CD4-positive, CD25-positive, alpha-beta regulatory T cell (primary cell): ENCODE data around the gene ZFAND6. TPM values are rescaled to one million over a fixed set of nuclear protein-coding genes. Genes with fewer than 3 reads are reported as not detected.

Experiments used
- ATAC-seq, 2 donors: fragments of 150-1000 bp; cut with Tn5 transposase; one replicate each; pipeline ENCODE4 v1.10.0; 2021; ENCODE audit warnings: low read depth in 2 of 2, moderate number of reproducible peaks in 2 of 2, moderate library complexity in 1 of 2
- DNase-seq, 3 donors: peaks; one replicate each; pipeline versions ENCODE4 v3.0.0 to v3.0.0-alpha.2; 2012 to 2022; ENCODE audit warnings: mixed read lengths in 1 of 3
- H3K27ac ChIP-seq: one replicate; pipeline ENCODE4 v1.7.0; 2013; ENCODE audit warnings: mild to moderate bottlenecking, low read length; ENCODE audit not compliant: insufficient read depth, poor library complexity, severe bottlenecking
- H3K27me3 ChIP-seq: one replicate; pipeline ENCODE4 v1.7.0; 2013; ENCODE audit warnings: low read length; ENCODE audit not compliant: control insufficient read depth, insufficient read depth
- H3K36me3 ChIP-seq: one replicate; pipeline ENCODE4 v1.7.0; 2013; ENCODE audit warnings: mild to moderate bottlenecking, low read length, moderate library complexity; ENCODE audit not compliant: control insufficient read depth, insufficient read depth
- H3K4me1 ChIP-seq: 2 replicates; pipeline ENCODE4 v1.7.0; 2013; ENCODE audit warnings: mild to moderate bottlenecking, low read length; ENCODE audit not compliant: insufficient read depth, control insufficient read depth, poor library complexity, severe bottlenecking
- H3K4me3 ChIP-seq: one replicate; pipeline ENCODE4 v1.7.0; 2013; ENCODE audit warnings: low read depth, mild to moderate bottlenecking, low read length, moderate library complexity
- H3K9me3 ChIP-seq, 2 experiments: 1 replicate in 1 of 2; 2 replicates in 1 of 2; pipeline ENCODE4 v1.7.0; 2013; ENCODE audit warnings: low read length in 2 of 2, mild to moderate bottlenecking in 1 of 2, moderate library complexity in 1 of 2; ENCODE audit not compliant: control insufficient read depth in 2 of 2
- H3K27ac Mint-ChIP-seq, 3 donors: one replicate each; pipeline ENCODE4 v1.8.0; 2020 to 2022; ENCODE audit warnings: mild to moderate bottlenecking in 3 of 3, mixed read lengths in 3 of 3, moderate library complexity in 2 of 3
- H3K27me3 Mint-ChIP-seq: one replicate; pipeline ENCODE4 v1.8.0; 2022; ENCODE audit warnings: mild to moderate bottlenecking, mixed read lengths
- H3K36me3 Mint-ChIP-seq: one replicate; pipeline ENCODE4 v1.8.0; 2020; ENCODE audit warnings: mixed read lengths
- H3K4me1 Mint-ChIP-seq, 4 donors: one replicate each; pipeline ENCODE4 v1.8.0; 2020 to 2022; ENCODE audit warnings: mixed read lengths in 4 of 4, mild to moderate bottlenecking in 1 of 4
- H3K4me3 Mint-ChIP-seq, 4 donors: one replicate each; pipeline ENCODE4 v1.8.0; 2020 to 2022; ENCODE audit warnings: mild to moderate bottlenecking in 4 of 4, mixed read lengths in 4 of 4, moderate library complexity in 3 of 4
- H3K9me3 Mint-ChIP-seq, 7 donors: one replicate each; pipeline ENCODE4 v1.8.0; 2020 to 2022; ENCODE audit warnings: mixed read lengths in 7 of 7, mild to moderate bottlenecking in 3 of 7, moderate library complexity in 2 of 7
- polyA plus RNA-seq, 4 donors: library from polyadenylated mRNA; unstranded; fragments of 300-500 nt; fragmentation: Illumina TruSeq; gene quantifications; one replicate each; pipeline ENCODE4 v1.2.3, GENCODE V29; 2021
- total RNA-seq: library from RNA; stranded (reverse); gene quantifications from one replicate; pipeline ENCODE4 v1.2.3, GENCODE V29; 2022

ZFAND6 gene
- total and polyA plus RNA-seq, 5 donors from 2014 or later = 94.7 to 124 (median 114) TPM

DNA sequence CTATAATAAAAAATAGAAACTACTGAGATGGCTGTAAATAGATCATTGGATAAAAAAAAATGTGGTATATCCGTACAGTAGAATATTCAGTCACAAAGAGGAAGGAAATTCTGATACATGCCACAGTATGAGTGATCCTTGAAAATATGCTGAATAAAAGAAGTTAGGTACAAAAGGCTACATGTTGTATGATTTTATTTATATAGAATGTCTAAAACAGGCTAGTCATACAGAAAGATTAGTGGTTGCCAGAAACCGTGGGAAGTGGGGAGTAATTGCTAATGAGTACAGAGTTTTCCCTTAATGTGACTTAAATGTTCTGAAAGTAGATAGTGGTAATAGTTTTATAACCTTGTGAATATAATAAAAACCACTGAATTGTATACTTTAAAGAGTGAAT lies 68.4 kb downstream of the ZFAND6 start:
- H3K9me3 Mint-ChIP-seq = no peaks in the 10 kb centered on the region

DNA sequence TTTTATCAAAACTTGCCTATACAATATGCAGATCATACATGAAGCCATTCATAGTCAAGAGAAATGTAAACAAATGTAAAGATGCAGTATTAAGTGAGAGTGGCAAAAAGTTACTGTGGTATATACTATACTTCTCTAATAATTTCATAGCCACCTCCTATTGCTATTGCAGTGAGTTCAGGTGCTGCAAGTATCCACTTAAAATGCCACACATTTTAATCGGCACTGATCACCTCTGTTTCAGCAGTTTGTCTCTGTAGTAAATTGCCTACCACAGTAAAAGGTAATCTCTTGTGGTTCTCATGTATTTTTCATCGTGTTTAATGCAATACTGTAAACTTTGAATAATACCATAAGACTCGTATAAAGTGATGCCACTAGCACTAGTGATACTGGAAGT lies 72.9 kb downstream of the ZFAND6 start:
- Mint-ChIP-seq H3K9me3 (no peaks in the 10 kb centered on the region), H3K27me3 (no peaks in the 10 kb centered on the region), H3K27ac (no peak overlapping the region), H3K4me3 (no peak overlapping the region), H3K36me3 (peaks cover 46% of the 10 kb centered on the region), H3K4me1 (peaks cover 0 to 13% (median 5%) of the 10 kb centered on the region in 4 donors)
- DNase-seq = no peak
- H3K4me3 ChIP-seq = no peak overlapping the region
- no peaks in the 10 kb centered on the region for H3K27me3 ChIP-seq
- no peak overlapping the region for H3K27ac ChIP-seq
- H3K36me3 ChIP-seq = peaks cover 40% of the 10 kb centered on the region
- no peak for ATAC-seq
- no peaks in the 10 kb centered on the region for H3K9me3 ChIP-seq
- no peaks in the 10 kb centered on the region for H3K4me1 ChIP-seq

More for the DNA sequence above, 68.4 kb downstream of the ZFAND6 start:
- peaks cover 0 to 13% (median 5%) of the 10 kb centered on the region in 4 donors for H3K4me1 Mint-ChIP-seq
- H3K27ac Mint-ChIP-seq = no peak overlapping the region
- H3K4me1 ChIP-seq = no peaks in the 10 kb centered on the region
- H3K9me3 ChIP-seq = no peaks in the 10 kb centered on the region
- H3K36me3 ChIP-seq = peaks cover 38% of the 10 kb centered on the region
- no peak for DNase-seq
- H3K36me3 Mint-ChIP-seq = peaks cover 49% of the 10 kb centered on the region
- no peak overlapping the region for H3K4me3 Mint-ChIP-seq
- H3K27me3 Mint-ChIP-seq = no peaks in the 10 kb centered on the region
- no peak overlapping the region for H3K27ac ChIP-seq
- H3K27me3 ChIP-seq = no peaks in the 10 kb centered on the region
- no peak overlapping the region for H3K4me3 ChIP-seq
- no peak for ATAC-seq

GRCh38 chr15:80136854-80137253 lies 77.4 kb downstream of the ZFAND6 start:
- DNase-seq (no peak), ATAC-seq (no peak)
- H3K36me3 Mint-ChIP-seq = peaks cover 23% of the 10 kb centered on the region
- Histone ChIP-seq H3K4me3 (no peak overlapping the region), H3K9me3 (no peaks in the 10 kb centered on the region), H3K27ac (no peak overlapping the region), H3K36me3 (peaks cover 35% of the 10 kb centered on the region), H3K4me1 (no peaks in the 10 kb centered on the region), H3K27me3 (no peaks in the 10 kb centered on the region)
- H3K4me3 Mint-ChIP-seq = no peak overlapping the region
- H3K27ac Mint-ChIP-seq = no peak overlapping the region
- peaks cover 0 to 5% (median 2%) of the 10 kb centered on the region in 4 donors for H3K4me1 Mint-ChIP-seq
- H3K9me3 Mint-ChIP-seq = peaks cover 0 to 4% (median 0%) of the 10 kb centered on the region in 7 donors
- no peaks in the 10 kb centered on the region for H3K27me3 Mint-ChIP-seq

GRCh38 chr15:80138961-80139360 lies 79.5 kb downstream of the ZFAND6 start:
- no peak overlapping the region for H3K4me3 ChIP-seq
- H3K27ac ChIP-seq = no peak overlapping the region
- H3K36me3 ChIP-seq = peaks cover 25% of the 10 kb centered on the region
- H3K4me1 Mint-ChIP-seq = peaks cover 0 to 5% (median 2%) of the 10 kb centered on the region in 4 donors
- H3K4me3 Mint-ChIP-seq = no peak overlapping the region
- H3K4me1 ChIP-seq = no peaks in the 10 kb centered on the region
- no peak for ATAC-seq
- no peaks in the 10 kb centered on the region for H3K27me3 Mint-ChIP-seq
- peaks cover 23% of the 10 kb centered on the region for H3K36me3 Mint-ChIP-seq
- peaks cover 2% of the 10 kb centered on the region for H3K27me3 ChIP-seq
- DNase-seq = no peak
- no peaks in the 10 kb centered on the region for H3K9me3 ChIP-seq
- H3K9me3 Mint-ChIP-seq = peaks cover 0 to 4% (median 0%) of the 10 kb centered on the region in 7 donors
- H3K27ac Mint-ChIP-seq = no peak overlapping the region

- ATAC-seq (no peak), DNase-seq (no peak)
- peaks cover 2% of the 10 kb centered on the region for H3K27me3 ChIP-seq
- no peaks in the 10 kb centered on the region for H3K4me1 ChIP-seq
- H3K27me3 Mint-ChIP-seq = peaks cover 4% of the 10 kb centered on the region
- H3K4me1 Mint-ChIP-seq = peaks cover 0 to 2% (median 0%) of the 10 kb centered on the region in 4 donors
- peaks cover 13% of the 10 kb centered on the region for H3K36me3 ChIP-seq
- H3K36me3 Mint-ChIP-seq = peaks cover 13% of the 10 kb centered on the region
- H3K27ac ChIP-seq = no peak overlapping the region
- no peak overlapping the region for H3K4me3 ChIP-seq
- peaks cover 0 to 4% (median 0%) of the 10 kb centered on the region in 7 donors for H3K9me3 Mint-ChIP-seq
- H3K4me3 Mint-ChIP-seq = no peak overlapping the region
- H3K27ac Mint-ChIP-seq = peak overlapping the region in 1 of 3 donors; percentile 74
- no peaks in the 10 kb centered on the region for H3K9me3 ChIP-seq
These were observed 81.4 kb downstream of the ZFAND6 start for GRCh38 chr15:80140909-80141308.

- Histone ChIP-seq H3K36me3 (peaks cover 11% of the 10 kb centered on the region), H3K4me1 (no peaks in the 10 kb centered on the region), H3K27me3 (peaks cover 2% of the 10 kb centered on the region), H3K9me3 (no peaks in the 10 kb centered on the region), H3K4me3 (no peak overlapping the region), H3K27ac (no peak overlapping the region)
- peaks cover 11% of the 10 kb centered on the region for H3K27me3 Mint-ChIP-seq
- peak overlapping the region in 1 of 3 donors; percentile 91 for H3K27ac Mint-ChIP-seq
- DNase-seq (no peak), ATAC-seq (no peak)
- H3K36me3 Mint-ChIP-seq = peaks cover 9% of the 10 kb centered on the region
- no peak overlapping the region for H3K4me3 Mint-ChIP-seq
- peaks cover 0 to 2% (median 0%) of the 10 kb centered on the region in 4 donors for H3K4me1 Mint-ChIP-seq
- peaks cover 0 to 6% (median 0%) of the 10 kb centered on the region in 7 donors for H3K9me3 Mint-ChIP-seq
These were observed 82.6 kb downstream of the ZFAND6 start for GRCh38 chr15:80141916-80142598.

DNA sequence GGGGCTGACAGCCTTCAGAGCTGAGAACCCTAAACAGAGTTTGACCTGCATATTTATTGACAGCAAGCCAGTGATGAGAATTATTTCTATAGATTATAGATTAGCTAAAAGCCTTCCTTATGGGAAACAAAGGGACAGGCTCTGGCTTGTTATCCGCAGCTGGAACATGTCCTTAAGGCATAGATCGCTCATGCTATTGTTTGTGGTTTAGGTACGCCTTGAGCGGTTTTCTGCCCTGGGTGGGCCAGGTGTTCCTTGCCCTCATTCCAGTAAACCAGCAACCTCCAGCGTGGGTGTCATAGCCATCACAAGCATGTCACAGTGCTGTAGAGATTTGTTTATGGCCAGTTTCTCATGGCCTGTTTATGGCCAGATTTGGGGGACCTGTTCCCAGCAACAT lies 83.2 kb downstream of the ZFAND6 start:
- Histone ChIP-seq H3K27ac (no peak overlapping the region), H3K4me3 (no peak overlapping the region), H3K36me3 (peaks cover 6% of the 10 kb centered on the region), H3K4me1 (no peaks in the 10 kb centered on the region), H3K9me3 (no peaks in the 10 kb centered on the region), H3K27me3 (peaks cover 2% of the 10 kb centered on the region)
- Mint-ChIP-seq H3K9me3 (peaks cover 0 to 6% (median 0%) of the 10 kb centered on the region in 7 donors), H3K36me3 (peaks cover 4% of the 10 kb centered on the region), H3K4me1 (no peaks in the 10 kb centered on the region), H3K27ac (no peak overlapping the region), H3K27me3 (peaks cover 13% of the 10 kb centered on the region), H3K4me3 (no peak overlapping the region)
- no peak for DNase-seq
- no peak for ATAC-seq

- H3K4me1 Mint-ChIP-seq = peaks cover 0 to 27% (median 13%) of the 10 kb centered on the region in 4 donors
- peak overlapping the region in 1 of 3 donors; percentile 19 for H3K27ac Mint-ChIP-seq
- Histone ChIP-seq H3K27me3 (no peaks in the 10 kb centered on the region), H3K36me3 (no peaks in the 10 kb centered on the region), H3K4me3 (no peak overlapping the region), H3K9me3 (no peaks in the 10 kb centered on the region), H3K4me1 (peaks cover 12% of the 10 kb centered on the region), H3K27ac (no peak overlapping the region)
- no peak for DNase-seq
- H3K27me3 Mint-ChIP-seq = peaks cover 10% of the 10 kb centered on the region
- H3K36me3 Mint-ChIP-seq = no peaks in the 10 kb centered on the region
- peaks cover 0 to 3% (median 0%) of the 10 kb centered on the region in 7 donors for H3K9me3 Mint-ChIP-seq
- ATAC-seq = no peak
- peak overlapping the region in 3 of 4 donors; percentile 3 to 91 (median 68) for H3K4me3 Mint-ChIP-seq
These were observed 91.7 kb downstream of the ZFAND6 start for GRCh38 chr15:80151148-80151547.
